T-helper 1 cell treated with Interleukin-12 subunit alpha and Interleukin-12 subunit beta and Interleukin-4 antibody, amounts not matched to agents 30 ng/mL and 1 ng/mL, for 36 hours (primary cell): ENCODE results near the gene KLK13. TPM values are rescaled to one million over a fixed set of nuclear protein-coding genes. Genes with fewer than 3 reads are reported as not detected.

Experiments
- intact Hi-C: fragments of 100-400 bp; cut with micrococcal nuclease; formaldehyde crosslinking; loops from one replicate; pipeline ENCODE4 v1.15.1; 2024
- total RNA-seq: library from RNA; stranded (reverse); gene quantifications from 2 replicates; pipeline ENCODE4 v1.2.3, GENCODE V29; 2022

The KLK13 gene, protein sequence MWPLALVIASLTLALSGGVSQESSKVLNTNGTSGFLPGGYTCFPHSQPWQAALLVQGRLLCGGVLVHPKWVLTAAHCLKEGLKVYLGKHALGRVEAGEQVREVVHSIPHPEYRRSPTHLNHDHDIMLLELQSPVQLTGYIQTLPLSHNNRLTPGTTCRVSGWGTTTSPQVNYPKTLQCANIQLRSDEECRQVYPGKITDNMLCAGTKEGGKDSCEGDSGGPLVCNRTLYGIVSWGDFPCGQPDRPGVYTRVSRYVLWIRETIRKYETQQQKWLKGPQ
- not detected in 2 replicates for total RNA-seq

- intact Hi-C loops = no loop called here
These were observed at the start of gene KLK13 for GRCh38 chr19:51064534-51065220. Gene KLK13, minus strand, starts transcription at chr19:51065092. Its CDS starts 25 bp downstream, at chr19:51065067.

DNA sequence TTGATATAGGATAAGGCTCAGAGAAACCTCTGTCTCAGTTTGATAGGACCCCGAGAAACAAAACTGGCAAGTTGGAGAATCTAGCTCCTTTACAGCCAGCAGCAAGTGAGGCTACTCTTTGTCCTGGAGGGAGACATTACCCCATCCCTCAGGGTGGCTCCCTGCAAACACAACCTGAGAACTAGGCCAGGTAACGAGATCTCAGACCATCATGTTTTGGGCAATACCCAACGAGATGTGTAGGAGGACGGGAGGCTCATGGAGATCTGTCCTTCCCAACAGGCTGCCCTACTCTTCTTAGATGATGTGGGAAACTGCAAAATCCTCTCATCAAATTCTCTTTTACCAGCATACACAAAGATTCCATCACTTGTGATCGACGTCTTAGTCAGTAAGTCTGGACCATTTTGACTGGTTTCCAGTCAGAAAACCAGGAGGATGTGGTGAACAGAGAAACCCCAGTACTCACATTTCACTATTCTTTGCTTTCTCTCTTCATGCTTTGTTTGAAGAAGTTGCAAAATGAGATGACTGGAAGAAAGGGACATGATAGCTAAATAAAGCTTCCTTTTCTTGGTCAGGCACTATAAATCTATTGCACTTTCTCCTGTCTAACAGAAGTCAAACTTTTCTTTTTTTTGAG lies 49.3 kb upstream of the KLK13 start:
- intact Hi-C loops = loop anchor here (1.0 to 5.0 kb wide), 3 partner anchors 45 to 252 kb away; partner anchors contain the start of gene ETFB

DNA sequence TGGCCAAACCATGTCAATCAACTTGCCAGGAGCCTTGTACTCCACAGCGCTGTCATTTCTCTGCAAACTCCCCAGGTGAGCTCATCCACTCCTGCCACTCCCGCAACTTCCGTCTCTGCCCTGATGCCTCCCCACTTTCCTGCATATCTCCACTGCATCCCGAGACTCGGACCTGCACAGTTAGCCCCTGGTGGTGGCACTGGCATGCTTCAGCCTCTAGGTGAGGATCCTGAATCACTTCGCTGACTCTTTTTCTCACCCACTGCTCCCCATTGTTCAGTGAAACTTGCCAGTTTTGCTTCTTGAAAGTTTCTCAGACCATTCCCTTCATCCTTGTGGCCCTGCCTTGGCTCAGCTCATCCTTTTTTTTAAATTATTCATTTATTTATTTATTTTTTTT lies 46.7 kb upstream of the KLK13 start:
- intact Hi-C loops = loop anchor here (5.0 kb wide), 1 partner anchor 146 kb away; no protein-coding TSS in a partner anchor

- intact Hi-C loops = loop anchor here (5.0 kb wide), 1 partner anchor 147 kb away; no protein-coding TSS in a partner anchor
These were observed 45.7 kb upstream of the KLK13 start for GRCh38 chr19:51110666-51110971.

DNA sequence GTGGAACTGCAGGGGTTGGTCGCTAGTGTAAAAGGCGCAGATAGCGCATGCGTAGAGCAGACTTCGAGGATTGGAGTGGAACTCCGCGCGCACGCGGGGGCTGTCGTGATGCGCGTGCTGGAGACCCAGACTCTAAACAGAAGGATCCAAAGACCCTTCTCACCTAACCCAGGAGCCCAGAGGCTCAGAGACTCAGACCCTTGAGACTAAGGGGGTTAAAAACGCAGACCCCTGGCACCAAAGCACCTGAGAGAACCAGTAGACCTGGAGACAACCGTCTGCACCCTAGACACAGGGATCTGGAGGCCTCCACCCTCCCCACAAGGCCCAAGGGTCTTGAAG lies 43.9 kb upstream of the KLK13 start:
- intact Hi-C loops = loop anchor here (1.0 to 5.0 kb wide), 8 partner anchors 15 to 775 kb away; partner anchors contain the start of gene POLD1

GRCh38 chr19:51108066-51108804 lies 43.3 kb upstream of the KLK13 start, which contains the start of gene CTU1:
Gene CTU1, minus strand, starts transcription at chr19:51108409. Its CDS starts 3,840 bp downstream, at chr19:51104569.
- intact Hi-C loops = loop anchor here (1.0 to 5.0 kb wide), 8 partner anchors 15 to 775 kb away; partner anchors contain the start of gene POLD1

- intact Hi-C loops = loop anchor here (1.0 to 5.0 kb wide), 8 partner anchors 16 to 774 kb away; partner anchors contain the start of gene POLD1
These were observed 42.6 kb upstream of the KLK13 start for GRCh38 chr19:51107406-51108065.

DNA sequence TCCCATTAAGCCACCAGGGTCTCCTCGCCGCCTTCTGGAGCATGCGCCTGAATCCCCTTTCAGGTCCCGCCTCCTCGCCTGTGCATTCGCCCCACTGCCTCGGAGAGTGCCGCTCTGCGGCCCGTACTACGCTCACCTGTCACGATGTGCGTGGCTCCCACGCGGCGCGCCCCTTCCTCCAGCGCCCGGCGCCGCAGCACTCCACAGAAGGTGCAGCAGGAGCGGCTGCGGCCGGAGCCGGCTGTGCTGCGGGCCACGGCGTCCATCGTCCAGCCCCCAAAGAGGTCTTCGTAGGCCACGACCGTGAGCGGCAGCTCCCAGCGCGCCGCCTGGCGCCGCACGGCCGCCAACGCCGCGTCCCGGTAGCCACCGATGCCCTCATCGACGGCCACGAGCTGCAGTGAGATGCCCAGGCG lies 39.0 kb upstream of the KLK13 start:
- intact Hi-C loops = no loop called here

GRCh38 chr19:51102991-51103390 lies 38.1 kb upstream of the KLK13 start:
- intact Hi-C loops = no loop called here

DNA sequence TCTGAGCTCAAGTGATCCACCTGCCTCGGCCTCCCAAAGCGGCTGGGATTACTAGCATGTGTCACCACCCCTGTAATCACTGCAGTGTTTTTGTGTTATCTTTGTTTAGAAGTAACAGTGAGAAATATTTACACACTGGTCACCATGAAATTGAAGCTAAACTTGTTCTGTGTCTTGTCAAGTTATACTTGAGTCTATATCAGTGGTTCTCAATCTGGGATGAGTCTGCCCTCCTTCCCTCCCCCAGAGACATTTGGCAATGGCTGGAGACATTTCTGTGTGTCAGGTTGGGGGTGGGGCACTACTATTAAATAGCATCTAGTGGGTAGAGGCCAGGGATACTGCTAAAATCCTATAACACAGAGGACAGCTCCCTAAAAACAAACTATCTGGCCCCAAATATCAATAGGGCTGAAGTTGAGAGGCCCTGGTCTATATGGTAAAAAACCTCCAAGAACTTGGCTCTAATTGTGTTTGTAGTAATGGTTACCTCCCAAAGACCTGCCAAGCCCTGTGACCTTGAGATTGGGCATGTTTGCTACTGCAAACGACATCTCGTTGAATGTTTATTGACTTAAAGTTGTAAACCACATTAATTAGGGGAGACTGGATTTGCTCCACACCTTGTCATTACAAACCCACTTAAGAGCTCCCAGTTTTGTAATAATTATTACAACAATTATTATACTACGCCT lies 36.4 kb upstream of the KLK13 start:
- intact Hi-C loops = no loop called here

GRCh38 chr19:51100601-51101000 lies 35.7 kb upstream of the KLK13 start:
- intact Hi-C loops = no loop called here

GRCh38 chr19:51099047-51099382 lies 34.1 kb upstream of the KLK13 start:
- intact Hi-C loops = loop anchor here (5.0 kb wide), 1 partner anchor 77 kb away; no protein-coding TSS in a partner anchor

DNA sequence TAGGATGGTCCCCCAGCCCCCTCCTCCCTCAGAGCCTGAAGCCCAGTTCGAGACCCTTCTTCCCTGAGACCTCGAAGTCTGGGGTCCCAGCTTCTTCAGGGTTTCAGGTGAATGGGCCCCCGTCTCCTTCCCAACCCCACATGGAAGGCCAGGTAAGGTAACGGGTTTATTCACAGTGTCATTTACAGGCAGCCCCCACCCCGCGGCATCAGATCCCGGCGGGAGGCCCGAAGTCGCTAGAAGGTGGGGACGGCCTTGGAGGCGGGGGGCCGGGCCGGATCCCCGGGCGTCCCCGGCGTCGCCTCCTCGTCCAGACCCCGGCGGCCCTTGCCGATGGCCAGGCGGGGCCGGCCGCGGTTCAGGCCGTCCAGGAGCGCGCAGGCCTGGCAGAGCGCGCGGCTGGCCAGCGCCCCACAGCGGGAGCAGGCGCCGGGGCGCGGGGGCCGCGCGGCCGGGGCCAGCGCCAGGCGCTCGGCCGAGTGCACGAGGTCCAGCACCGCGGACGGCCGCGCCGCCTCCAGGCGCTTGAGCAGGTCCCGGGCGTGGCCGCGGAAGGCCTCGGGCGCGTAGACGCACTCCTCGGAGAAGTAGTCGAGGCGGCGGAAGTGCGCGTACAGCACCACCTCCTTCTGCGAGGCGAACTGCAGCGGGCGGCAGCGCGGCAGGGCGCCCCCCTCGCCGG lies 33.6 kb upstream of the KLK13 start:
- intact Hi-C loops = loop anchor here (5.0 kb wide), 1 partner anchor 76 kb away; no protein-coding TSS in a partner anchor

- intact Hi-C loops = loop anchor here (5.0 kb wide), 1 partner anchor 75 kb away; no protein-coding TSS in a partner anchor
These were observed 32.9 kb upstream of the KLK13 start for GRCh38 chr19:51097796-51098195.

DNA sequence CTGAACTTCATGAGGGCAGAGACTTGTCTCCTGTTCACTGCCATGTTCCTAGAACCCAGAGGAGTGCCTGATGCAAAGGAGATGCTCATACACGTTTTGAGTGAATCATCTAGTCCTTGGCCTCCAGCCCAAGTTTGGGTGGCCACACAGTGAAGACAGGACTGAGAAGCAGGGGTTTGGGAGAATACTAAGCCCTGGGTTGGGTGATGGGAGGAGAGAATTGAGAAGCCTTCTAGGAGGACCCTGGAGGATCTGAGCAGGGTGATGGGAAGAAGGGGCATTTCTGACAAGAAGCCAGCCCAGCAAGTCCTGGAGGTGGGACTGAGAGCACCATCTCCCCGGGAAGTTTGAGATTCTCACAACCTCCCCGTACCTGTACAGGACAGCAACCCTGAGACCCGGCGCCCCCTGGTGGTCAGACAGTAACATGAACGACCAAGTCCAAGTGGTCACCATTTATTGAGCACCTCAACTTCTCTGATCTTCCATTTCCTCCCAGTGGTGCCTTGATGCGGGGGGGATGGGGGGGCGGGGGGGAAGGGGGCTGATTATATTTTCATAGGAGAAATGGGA lies 32.4 kb upstream of the KLK13 start:
- intact Hi-C loops = loop anchor here (5.0 kb wide), 1 partner anchor 75 kb away; no protein-coding TSS in a partner anchor

DNA sequence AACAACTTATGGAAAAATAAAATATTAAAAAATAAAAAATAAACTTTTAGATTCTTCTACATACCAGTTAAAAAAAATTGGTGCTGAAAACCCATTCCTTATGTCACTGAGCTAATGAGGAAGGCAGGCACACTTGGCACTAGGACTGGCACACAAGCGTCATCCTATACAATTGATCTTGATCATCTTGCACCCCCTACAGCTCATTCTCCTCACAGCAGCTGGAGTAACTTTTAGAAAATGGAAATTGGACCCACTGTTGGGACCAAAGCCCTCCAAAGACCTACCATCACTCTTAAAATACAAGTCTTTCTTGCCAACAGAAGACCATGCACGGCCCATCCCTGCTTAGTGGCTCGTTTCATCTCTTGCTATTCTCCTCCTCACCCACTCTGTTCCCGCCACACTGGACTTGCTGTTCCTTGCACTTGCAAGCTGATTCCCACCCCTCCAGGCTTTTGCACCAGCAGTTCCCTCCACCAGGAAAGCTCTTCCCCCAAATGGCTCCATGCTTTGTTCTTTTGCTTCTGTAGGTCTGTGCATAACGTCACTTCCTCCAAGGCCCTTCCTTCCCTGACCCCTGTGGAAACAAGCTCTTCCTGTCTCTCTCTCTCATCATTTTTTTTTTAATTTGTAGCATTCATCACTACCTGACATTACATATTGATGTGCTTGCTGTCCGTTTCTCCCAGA lies 31.7 kb upstream of the KLK13 start:
- intact Hi-C loops = loop anchor here (1.0 to 5.0 kb wide), 2 partner anchors 74 to 166 kb away; no protein-coding TSS in a partner anchor

DNA sequence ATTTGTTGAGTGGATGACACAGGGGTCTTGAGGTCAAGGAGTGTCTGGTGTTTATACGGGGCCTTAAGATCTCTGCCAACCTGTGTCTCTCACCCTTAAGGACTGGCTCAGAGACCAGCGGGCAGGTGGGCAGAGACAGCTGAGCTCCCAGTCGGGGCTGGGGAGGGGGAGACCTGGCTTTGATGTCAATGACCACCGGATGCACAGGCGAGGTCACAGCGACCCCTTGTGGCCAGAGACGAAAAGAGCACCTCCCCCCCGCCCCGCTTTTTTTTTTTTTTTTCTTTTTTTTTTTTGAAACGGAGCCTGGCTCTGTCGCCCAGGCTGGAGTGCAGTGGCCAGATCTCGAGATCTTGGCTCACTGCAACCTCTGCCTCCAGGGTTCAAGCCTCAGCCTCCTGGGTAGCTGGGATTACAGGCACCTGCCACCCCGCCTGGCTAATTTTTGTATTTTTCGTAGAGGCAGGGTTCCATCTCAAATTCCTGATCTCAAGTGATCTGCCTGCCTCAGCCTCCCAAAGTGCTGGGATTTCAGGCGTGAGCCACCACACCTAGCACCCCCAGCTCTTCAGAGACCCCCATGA lies 29.9 kb upstream of the KLK13 start:
- intact Hi-C loops = loop anchor here (5.0 kb wide), 1 partner anchor 72 kb away; no protein-coding TSS in a partner anchor
